ENCODE results near the gene RBMS3.

DNA sequence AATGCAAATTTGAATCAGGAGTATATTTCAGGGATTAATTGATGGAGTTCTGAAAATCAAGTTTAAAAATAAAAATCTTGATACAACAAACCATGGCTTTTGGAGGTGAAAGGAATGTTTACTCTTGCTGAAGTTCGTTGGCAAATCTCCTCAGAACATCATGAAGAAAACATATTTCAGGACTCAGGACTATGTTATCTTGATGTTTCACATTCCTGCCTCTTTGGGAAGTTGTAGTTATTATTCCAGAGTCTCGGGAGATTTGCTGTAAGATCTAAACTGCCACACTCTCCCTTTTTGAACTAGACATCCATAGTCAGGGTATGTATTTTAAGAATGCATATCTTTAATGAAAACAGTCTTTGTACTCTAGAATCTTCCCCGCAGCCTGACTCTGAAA is 271.2 kb downstream of the RBMS3 start:
- TF ChIP-seq, protein P1, sequence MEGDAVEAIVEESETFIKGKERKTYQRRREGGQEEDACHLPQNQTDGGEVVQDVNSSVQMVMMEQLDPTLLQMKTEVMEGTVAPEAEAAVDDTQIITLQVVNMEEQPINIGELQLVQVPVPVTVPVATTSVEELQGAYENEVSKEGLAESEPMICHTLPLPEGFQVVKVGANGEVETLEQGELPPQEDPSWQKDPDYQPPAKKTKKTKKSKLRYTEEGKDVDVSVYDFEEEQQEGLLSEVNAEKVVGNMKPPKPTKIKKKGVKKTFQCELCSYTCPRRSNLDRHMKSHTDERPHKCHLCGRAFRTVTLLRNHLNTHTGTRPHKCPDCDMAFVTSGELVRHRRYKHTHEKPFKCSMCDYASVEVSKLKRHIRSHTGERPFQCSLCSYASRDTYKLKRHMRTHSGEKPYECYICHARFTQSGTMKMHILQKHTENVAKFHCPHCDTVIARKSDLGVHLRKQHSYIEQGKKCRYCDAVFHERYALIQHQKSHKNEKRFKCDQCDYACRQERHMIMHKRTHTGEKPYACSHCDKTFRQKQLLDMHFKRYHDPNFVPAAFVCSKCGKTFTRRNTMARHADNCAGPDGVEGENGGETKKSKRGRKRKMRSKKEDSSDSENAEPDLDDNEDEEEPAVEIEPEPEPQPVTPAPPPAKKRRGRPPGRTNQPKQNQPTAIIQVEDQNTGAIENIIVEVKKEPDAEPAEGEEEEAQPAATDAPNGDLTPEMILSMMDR (IDR thresholded peaks at IDR 0.05; ENCODE audit: poor library complexity) = no peak
- TF ChIP-seq EZH2 (IDR thresholded peaks at IDR 0.05; ENCODE audit: borderline replicate concordance) = no peak

Measured in hepatocyte (in vitro differentiated cells).